Pancreas (tissue), 10 donors: ENCODE results near the gene SLC25A13. TPM values are rescaled to one million over a fixed set of nuclear protein-coding genes. Genes with fewer than 3 reads are reported as not detected.

ENCODE experiments used
- ATAC-seq, 4 donors: fragments of 200-7000 bp; cut with Tn5 transposase; one replicate each; pipeline versions ENCODE4 v1.8.0 to v1.9.1; 2020; ENCODE audit warnings: mild to moderate bottlenecking in 4 of 4, moderate library complexity in 4 of 4
- DNase-seq, 6 donors: peaks; one replicate each; pipeline ENCODE4 v3.0.0-alpha.2; 2020
- FAIRE-seq: peaks from 2 replicates; lab custom pipeline; 2012; peaks lifted over from hg19 to GRCh38; lab: Jason Lieb, UNC
- H3K27ac ChIP-seq, 4 donors: fragments of 200-600 bp; sonication (generic); 1 replicate in 3 of 4; 2 replicates in 1 of 4; pipeline versions ENCODE4 v1.5.0 to v1.8.0; 2020
- H3K27me3 ChIP-seq, 4 donors: fragments of 200-600 bp; one replicate each; pipeline ENCODE4 v1.8.0; 2021
- H3K36me3 ChIP-seq, 3 donors: fragments of 200-600 bp; sonication (generic) in 1 of 3; one replicate each; pipeline versions ENCODE4 v1.5.0 to v1.8.0; 2020 to 2021
- H3K4me1 ChIP-seq, 3 donors: fragments of 200-600 bp; one replicate each; pipeline ENCODE4 v1.8.0; 2021
- H3K4me3 ChIP-seq, 4 donors: fragments of 200-600 bp; sonication (generic) in 2 of 4; one replicate each; pipeline versions ENCODE4 v1.5.0 to v1.8.0; 2020 to 2021
- H3K9me3 ChIP-seq, 4 donors: fragments of 200-600 bp; one replicate each; pipeline ENCODE4 v1.8.0; 2021
- WGBS, 2 donors: extraction: QIAGEN DNeasy Blood & Tissue Kit; methylation state at CpG; one replicate each; pipeline ENCODE4 v1.1.7; 2013; 5-methylcytosine and 5-hydroxymethylcytosine counted together
- intact Hi-C, 3 donors: fragments of 100-400 bp; cut with DNase I; formaldehyde crosslinking; loops; one replicate each; pipeline versions ENCODE4 v1.11.1 to v1.14.2; 2022
- polyA plus RNA-seq, 2 donors: library from polyadenylated mRNA; stranded (reverse); fragments of 200-250 nt; gene quantifications; one replicate each; pipeline ENCODE4 v1.2.3, GENCODE V29; 2013
- total RNA-seq, 6 donors: library from RNA; stranded (reverse); fragmentation: NEBNext Ultra II Directional in 4 of 6; extraction: Animal tissue kit (Norgen Biotek cat#: 25700) in 4 of 6; gene quantifications; one replicate each; pipeline versions ENCODE4 v1.2.1 to v1.2.4, GENCODE V29; 2021 to 2023
- TF ChIP-seq, protein P1 (sequence below), 4 donors: fragments of 200-600 bp; sonication (generic) in 3 of 4; IDR thresholded peaks; one replicate each; pipeline versions ENCODE4 v1.5.0 to v1.8.0; 2021; ENCODE audit warnings: antibody characterized with exemption in 4 of 4
- donor health status: healthy with polysubstance abuse.
- donor health status: DM: no; HTN: no; CAD: no; lungs with moderate emphysema.
- donor health status: DM: no; HTN: no; CAD: no.
- donor health status: control.
- donor health status: control.
- donor health status: Bipolar disorder and iron deficiency.
- donor health status: DM: yes; HTN: yes; CAD: no.
- donor health status: DM: no; HTN: no; CAD: no.
- donor health status: DM: no; HTN: no; CAD: no.
- donor health status: DM: yes; HTN: yes; CAD: no.

The SLC25A13 gene
- total and polyA plus RNA-seq, 8 donors = 4.2 to 15.0 (median 11.0) TPM

DNA sequence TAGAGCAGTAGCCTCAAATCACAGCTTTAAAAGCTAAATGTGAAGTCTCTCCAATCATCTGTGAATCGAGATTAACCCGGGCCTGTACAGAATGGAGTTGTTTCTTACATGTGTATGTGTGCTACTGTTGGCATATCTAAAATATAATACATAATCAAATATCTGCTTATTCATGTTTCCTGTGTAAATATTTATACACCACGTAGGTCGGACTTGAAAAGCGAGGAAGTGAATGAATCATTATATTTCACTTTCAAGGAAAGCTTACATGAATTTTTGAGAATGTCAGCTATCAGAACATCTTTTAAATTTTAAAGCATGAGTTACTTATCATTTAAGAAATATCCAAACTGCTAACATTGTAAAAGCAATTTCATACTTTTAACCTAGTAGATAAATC is 233.3 kb downstream of the SLC25A13 start:
- Histone ChIP-seq H3K4me1 (peaks cover 0 to 9% (median 8%) of the 10 kb centered on the region in 3 donors), H3K27me3 (no peaks in the 10 kb centered on the region), H3K27ac (no peak overlapping the region), H3K36me3 (no peaks in the 10 kb centered on the region), H3K4me3 (no peak overlapping the region), H3K9me3 (no peaks in the 10 kb centered on the region)
- FAIRE-seq (no peak), DNase-seq (no peak), ATAC-seq (peak; percentile 68 to 89 (median 76))
- intact Hi-C loops = no loop called here
- 29 to 34% methylated on average over 5 of the region's 5 CpGs for WGBS, 2 donors
- TF ChIP-seq, protein P1, sequence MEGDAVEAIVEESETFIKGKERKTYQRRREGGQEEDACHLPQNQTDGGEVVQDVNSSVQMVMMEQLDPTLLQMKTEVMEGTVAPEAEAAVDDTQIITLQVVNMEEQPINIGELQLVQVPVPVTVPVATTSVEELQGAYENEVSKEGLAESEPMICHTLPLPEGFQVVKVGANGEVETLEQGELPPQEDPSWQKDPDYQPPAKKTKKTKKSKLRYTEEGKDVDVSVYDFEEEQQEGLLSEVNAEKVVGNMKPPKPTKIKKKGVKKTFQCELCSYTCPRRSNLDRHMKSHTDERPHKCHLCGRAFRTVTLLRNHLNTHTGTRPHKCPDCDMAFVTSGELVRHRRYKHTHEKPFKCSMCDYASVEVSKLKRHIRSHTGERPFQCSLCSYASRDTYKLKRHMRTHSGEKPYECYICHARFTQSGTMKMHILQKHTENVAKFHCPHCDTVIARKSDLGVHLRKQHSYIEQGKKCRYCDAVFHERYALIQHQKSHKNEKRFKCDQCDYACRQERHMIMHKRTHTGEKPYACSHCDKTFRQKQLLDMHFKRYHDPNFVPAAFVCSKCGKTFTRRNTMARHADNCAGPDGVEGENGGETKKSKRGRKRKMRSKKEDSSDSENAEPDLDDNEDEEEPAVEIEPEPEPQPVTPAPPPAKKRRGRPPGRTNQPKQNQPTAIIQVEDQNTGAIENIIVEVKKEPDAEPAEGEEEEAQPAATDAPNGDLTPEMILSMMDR (IDR thresholded peaks at IDR 0.05) = no peak

DNA sequence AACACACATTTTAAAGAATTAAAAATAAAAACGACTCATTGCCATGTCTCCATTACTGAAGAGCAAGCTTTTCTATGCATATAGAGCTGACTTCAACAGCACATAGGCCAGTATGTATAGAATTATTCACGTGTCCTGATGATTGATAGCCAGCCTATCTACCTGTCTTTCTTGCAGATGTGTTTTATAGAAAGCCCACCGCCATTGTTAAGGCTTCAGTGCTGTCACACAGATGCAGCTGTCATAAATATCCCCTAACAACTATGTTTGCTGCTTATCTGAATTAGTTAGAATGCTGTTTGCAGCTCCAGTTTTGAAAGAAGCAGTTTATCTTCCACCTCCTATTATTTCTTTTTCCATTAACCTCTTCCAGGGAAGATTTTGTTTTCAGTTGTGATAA is 235.9 kb downstream of the SLC25A13 start:
- H3K4me1 ChIP-seq = peaks cover 0 to 9% (median 8%) of the 10 kb centered on the region in 3 donors
- intact Hi-C loops = no loop called here
- ATAC-seq (no peak), FAIRE-seq (no peak), DNase-seq (no peak)
- 22 to 24% methylated on average over 3 of the region's 3 CpGs for WGBS, 2 donors
- TF ChIP-seq, protein P1 (IDR thresholded peaks at IDR 0.05) = no peak
- no peak overlapping the region for H3K27ac ChIP-seq
- H3K4me3 ChIP-seq = no peak overlapping the region
- H3K27me3 ChIP-seq = no peaks in the 10 kb centered on the region
- peaks cover 0 to 3% (median 0%) of the 10 kb centered on the region in 3 donors for H3K36me3 ChIP-seq
- no peaks in the 10 kb centered on the region for H3K9me3 ChIP-seq

DNA sequence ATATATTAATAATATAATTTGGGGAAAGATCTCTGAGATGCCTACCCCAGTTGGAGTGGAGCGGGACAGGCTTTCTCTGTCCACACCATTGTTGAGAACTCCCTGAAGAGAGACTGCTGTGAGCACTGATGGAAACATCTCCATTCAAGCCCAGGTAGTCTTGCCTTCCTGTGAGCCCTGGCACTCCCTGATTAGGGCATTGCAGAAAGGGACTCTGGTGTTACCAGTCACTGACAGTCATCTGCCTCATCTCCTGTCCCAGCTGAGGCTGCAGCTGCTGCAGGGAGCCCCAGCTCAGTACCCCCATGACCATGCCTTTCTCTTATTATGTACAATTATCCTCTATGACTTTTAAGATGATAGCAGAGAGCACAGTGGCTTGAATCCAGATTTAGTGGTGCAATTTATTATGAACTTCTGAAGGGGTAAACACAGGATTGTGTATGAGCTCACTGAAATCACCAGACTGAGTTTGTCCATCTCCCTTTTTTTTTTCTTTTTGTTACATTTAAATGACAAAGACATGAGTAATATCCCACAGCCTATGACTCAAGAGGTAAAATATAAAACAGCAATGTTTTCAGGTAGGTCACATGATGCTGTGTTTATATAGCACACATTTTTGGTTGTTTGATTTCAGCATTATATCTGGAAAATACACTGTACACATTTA is 236.9 kb downstream of the SLC25A13 start:
- intact Hi-C loops = no loop called here
- TF ChIP-seq, protein P1 (IDR thresholded peaks at IDR 0.05) = no peak
- no peak for DNase-seq
- Histone ChIP-seq H3K36me3 (peaks cover 0 to 3% (median 0%) of the 10 kb centered on the region in 3 donors), H3K9me3 (no peaks in the 10 kb centered on the region), H3K4me3 (no peak overlapping the region), H3K4me1 (peaks cover 0 to 9% (median 8%) of the 10 kb centered on the region in 3 donors), H3K27me3 (peaks cover 0 to 3% (median 0%) of the 10 kb centered on the region in 4 donors), H3K27ac (no peak overlapping the region)
- FAIRE-seq = no peak
- WGBS, 2 donors = 92 to 98% methylated on average over 1 of the region's 1 CpG
- ATAC-seq = peak; percentile 65 to 72 (median 68)

DNA sequence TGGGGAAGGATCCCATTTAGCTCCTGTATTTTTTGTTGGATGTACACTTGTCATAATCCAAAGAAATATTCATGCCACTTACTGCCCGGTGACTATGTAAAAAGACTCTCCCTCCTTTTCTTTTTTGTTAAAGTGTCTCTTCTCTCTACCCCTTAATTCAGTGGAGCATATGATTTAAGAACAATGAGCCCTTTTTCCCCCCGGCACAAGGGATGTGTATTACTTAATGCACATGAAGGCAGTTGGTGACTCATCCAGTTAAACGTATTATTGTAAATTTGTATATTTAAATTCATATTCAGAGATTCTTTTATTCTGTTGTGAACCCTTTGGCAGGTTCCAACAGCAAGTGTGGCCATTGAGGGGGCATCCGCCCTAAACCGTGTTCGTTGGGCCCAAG is 241.9 kb downstream of the SLC25A13 start:
- TF ChIP-seq, protein P1 (IDR thresholded peaks at IDR 0.05) = no peak
- ATAC-seq (no peak), DNase-seq (no peak), FAIRE-seq (no peak)
- H3K36me3 ChIP-seq = peaks cover 0 to 3% (median 0%) of the 10 kb centered on the region in 3 donors
- H3K9me3 ChIP-seq = no peaks in the 10 kb centered on the region
- intact Hi-C loops = no loop called here
- H3K4me1 ChIP-seq = peaks cover 0 to 3% (median 2%) of the 10 kb centered on the region in 3 donors
- WGBS, 2 donors = 81 to 86% methylated on average over 6 of the region's 6 CpGs
- H3K27ac ChIP-seq = no peak overlapping the region
- H3K4me3 ChIP-seq = no peak overlapping the region
- peaks cover 0 to 21% (median 2%) of the 10 kb centered on the region in 4 donors for H3K27me3 ChIP-seq

DNA sequence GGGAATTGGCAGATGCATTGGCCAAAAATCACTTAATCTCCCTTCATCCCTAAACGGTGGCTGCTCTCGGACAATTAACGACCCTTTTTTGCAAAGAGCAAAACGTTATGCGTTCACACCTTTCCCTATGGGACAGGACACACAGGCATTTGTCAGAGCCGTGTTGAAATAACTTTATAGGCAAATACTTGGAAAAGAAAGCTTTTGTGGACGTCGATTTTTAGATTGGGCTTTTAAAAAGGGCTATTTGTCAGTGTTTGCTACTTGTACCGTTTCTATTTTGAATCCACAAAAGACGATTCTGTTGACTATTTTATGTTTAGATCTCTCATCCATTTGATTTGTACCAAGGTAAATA is 245.6 kb downstream of the SLC25A13 start:
- ATAC-seq (no peak), DNase-seq (no peak), FAIRE-seq (no peak)
- intact Hi-C loops = loop anchor here in 2 of 3 donors (5.0 to 10.0 kb wide), 2 partner anchors 948 to 951 kb away; partner anchors contain the start of gene DLX5 (in 1 of the 2)
- Histone ChIP-seq H3K27ac (no peak overlapping the region), H3K4me3 (peak overlapping the region in 1 of 4 donors; percentile 48), H3K27me3 (peaks cover 0 to 21% (median 2%) of the 10 kb centered on the region in 4 donors), H3K36me3 (no peaks in the 10 kb centered on the region), H3K4me1 (no peaks in the 10 kb centered on the region), H3K9me3 (no peaks in the 10 kb centered on the region)
- TF ChIP-seq, protein P1 (IDR thresholded peaks at IDR 0.05) = no peak
- WGBS, 2 donors = 14 to 17% methylated on average over 10 of the region's 10 CpGs
